ENCODE results near the gene MMP17.

MMP17 gene

DNA sequence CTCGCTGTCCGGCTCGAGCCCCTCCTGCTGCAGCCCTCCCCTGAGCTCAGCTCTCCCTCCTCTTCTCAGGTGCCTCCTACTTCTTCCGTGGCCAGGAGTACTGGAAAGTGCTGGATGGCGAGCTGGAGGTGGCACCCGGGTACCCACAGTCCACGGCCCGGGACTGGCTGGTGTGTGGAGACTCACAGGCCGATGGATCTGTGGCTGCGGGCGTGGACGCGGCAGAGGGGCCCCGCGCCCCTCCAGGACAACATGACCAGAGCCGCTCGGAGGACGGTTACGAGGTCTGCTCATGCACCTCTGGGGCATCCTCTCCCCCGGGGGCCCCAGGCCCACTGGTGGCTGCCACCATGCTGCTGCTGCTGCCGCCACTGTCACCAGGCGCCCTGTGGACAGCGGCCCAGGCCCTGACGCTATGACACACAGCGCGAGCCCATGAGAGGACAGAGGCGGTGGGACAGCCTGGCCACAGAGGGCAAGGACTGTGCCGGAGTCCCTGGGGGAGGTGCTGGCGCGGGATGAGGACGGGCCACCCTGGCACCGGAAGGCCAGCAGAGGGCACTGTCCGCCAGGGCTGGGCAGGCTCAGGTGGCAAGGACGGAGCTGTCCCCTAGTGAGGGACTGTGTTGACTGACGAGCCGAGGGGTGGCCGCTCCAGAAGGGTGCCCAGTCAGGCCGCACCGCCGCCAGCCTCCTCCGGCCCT lies 22.8 kb downstream of the MMP17 start:
- DNase-seq = peak; percentile 6

GRCh38 chr12:131851741-131852550 lies 23.8 kb downstream of the MMP17 start:
- DNase-seq = no peak

- no peak for DNase-seq
Observed at GRCh38 chr12:131852551-131853299, 24.5 kb downstream of the MMP17 start.

- DNase-seq = no peak
Observed at GRCh38 chr12:131853832-131854797, 25.9 kb downstream of the MMP17 start.

DNA sequence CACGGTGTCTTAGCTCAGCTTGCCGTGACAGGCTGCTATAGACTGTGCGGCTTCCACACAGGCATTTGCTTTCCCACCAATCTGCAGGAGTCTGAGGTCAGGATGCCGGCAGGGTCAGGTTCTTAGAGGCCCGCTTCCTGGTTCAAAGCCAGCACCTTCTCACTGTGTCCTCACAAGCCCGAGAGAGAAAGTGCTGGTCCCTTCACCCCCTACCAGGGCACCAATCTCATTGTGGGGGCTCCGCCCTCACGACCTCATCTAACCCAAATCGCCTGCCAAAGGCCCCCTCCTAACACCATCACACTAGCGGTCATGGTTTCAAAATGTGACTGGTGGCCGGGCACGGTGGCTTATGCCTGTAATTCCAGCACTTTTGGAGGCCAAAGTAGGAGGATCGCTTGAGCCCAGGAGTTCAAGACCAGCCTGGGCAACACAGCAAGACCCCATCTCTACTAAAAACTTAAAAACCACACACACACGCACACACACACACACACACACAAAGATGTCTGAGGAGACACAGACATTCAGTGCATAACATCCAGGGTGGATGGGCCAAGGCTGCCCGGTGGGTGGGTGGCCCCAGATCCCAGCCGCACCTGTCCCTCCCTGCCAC lies 26.8 kb downstream of the MMP17 start:
- no peak for DNase-seq

GRCh38 chr12:131855521-131856142 lies 27.4 kb downstream of the MMP17 start:
- DNase-seq = no peak

DNA sequence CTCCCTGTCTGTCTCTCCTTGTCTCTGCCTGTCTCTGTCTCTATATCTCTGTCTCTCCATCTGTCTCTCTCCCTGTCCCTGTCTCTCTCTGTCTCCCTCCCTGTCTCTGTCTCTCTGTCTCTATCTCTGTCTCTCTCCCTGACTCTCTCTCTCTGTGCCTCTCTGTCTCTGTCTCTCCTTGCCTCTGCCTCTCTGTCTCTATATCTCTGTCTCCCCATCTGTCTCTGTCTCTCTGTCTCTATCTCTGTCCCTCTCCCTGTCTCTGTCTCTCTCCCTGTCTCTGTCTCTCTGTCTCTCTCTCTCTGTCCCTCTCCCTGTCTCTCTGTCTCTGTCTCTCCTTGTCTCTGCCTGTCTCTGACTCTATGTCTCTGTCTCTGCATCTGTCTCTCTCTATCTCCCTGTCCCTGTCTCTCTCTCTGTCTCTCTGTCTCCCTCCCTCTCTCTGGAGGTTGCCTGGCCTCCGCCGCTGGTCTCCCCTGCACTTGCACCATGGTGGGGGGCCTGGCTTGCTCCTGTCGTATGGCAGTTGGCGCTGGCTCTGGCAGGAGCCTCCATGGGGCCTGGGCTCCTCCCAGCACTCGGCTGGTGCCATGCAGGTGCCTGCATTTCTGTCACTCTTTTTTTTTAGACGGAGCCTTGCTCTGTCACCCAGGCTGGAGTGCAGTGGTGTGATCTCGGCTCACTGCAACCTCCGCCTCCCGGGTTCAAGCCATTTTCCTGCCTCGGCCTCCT lies 28.3 kb downstream of the MMP17 start:
- DNase-seq = no peak

- DNase-seq = no peak
Observed at GRCh38 chr12:131857908-131858850, 30.0 kb downstream of the MMP17 start.

DNA sequence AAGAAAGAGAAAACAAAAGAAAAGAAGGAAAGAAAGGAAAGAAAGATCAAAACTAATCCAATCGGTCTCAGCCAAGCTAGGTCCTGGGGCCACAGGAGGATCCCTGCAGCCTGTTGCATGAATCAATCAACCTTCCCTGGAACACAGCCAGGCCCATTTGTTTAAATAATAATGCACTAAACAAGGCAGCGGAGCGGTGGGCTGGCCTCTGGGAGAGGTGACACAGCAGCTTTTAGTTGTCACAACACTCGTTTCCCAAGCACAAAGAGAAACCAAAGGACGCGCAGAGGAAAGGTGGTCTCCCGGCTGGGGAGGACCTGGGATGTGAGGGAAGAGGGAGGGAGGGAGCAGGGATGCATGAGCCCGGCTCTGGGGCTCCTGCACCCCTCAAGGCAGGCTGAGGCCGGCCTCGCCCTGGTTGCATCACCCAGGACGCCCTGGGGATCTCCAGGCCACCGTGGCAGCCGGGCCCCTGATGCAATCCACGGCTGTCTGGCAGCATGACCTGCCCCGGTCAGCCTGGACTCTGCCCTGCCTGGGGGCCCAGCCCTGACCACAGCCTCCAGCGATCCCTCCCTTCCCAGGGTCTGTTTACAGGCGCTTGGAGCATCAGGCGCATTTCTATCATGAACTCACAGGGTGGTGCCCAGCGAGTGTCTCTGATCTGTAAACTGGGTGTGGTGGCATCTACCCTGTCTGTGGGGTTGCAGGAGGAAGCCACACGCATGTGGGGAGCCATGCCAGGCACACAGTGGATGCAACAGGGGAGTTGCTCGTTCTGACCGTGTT lies 32.5 kb downstream of the MMP17 start:
- DNase-seq = peak; percentile 63

- DNase-seq = no peak
Observed at GRCh38 chr12:131861261-131862083, 33.3 kb downstream of the MMP17 start.

DNA sequence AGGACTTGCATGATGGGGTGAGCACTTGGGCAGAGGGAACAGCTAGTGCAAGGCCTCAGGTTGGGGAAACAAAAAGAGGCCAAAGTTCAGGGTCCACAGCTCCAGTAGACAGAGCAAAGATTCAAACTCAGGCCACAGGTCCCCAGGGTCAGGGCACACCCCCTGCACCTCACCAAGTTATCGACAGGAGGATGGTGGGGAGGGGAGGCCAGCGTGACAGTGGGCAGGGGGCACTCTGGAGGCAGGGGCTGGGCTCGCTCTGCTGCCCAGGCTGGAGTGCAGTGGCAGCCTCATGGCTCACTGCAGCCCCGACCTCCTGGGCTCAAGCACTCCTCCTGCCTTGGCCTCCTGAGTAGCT lies 33.9 kb downstream of the MMP17 start:
- no peak for DNase-seq

- DNase-seq = no peak
Observed at GRCh38 chr12:131862600-131862993, 34.4 kb downstream of the MMP17 start.

DNA sequence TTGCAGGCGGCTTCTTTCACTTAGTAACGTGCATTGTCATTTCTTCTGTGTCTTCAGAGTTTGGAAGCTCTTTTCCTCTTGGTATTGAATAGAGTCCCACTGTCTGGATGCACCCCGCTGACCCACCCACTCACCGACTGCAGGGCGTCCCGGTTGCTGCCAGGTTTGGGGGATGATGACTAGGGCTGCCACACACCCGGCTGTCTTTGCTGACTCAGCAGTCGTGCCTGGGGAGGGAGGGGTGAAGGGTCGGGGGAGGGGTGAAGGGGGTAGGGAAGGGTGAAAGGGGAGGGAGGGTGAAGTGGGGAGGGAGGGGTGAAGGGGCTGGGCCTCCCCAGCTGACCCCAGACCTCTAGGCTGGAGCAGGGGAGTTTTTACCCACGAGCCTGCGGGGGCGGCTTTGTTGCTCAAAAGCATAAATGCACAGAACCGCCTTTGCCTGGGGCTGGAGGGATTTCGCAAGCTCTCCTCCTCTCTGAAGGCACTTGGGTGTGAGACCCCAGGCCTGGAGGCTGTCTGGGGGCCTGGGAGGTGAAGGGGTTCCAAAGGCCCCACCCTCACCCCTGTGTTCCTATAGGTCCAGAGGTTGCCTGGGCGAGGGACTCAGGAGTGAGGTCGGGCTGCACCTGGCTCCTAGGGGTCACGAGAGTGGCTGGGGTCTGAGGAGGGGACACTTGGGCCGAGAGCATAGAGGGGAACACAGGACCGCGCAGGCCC lies 35.0 kb downstream of the MMP17 start:
- peak; percentile 26 for DNase-seq

DNA sequence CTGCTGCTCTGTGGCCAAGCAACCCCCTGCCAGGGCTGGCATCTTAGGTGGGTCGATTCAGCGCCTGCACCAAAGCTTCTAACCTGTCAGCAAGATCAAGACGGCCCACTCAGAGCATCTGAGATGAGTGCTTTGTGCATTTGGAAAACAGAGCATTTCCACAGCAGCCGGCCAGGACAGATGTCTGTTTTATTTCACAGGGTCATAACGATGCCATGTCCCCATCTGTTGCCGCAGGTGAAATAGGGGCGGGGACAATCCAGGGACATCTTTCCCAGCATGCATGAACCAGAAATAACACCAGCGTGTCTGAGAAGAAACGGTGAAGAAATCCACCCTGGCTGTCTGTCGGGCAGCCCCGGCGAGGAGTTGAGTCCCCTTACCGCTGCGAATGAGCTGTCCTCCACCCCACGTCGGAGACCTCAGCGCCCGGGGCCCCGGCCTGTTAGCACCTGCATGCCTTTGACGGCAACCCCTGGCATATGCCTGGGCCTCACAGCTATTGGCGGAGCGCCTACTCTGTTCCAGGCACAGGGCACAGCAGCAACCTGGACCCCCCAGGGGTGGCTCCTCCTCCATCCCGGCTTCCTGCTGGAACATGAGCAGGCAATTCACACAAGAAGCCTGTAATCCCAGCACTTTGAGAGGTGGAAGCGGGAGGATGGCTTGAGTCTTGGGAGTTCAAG lies 35.7 kb downstream of the MMP17 start:
- DNase-seq = peak; percentile 95

DNA sequence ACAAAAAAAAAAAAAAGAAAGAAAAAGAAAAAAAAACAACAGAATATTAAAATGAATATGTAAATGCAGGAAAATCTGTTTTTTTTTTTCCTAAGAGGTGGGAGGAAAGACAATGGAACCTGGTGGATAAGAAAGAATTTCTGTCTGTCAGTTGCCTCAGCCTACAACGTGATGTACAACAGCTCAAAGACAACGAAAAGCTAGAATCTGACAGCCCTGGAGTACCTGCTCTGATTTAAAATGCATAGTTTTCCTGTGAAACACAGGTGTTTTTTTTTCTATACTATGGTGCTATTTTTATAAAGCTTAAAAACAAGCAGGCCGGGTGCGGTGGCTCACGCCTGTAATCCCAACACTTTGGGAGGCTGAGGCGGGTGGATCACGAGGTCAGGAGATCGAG lies 36.3 kb downstream of the MMP17 start:
- DNase-seq = no peak

DNA sequence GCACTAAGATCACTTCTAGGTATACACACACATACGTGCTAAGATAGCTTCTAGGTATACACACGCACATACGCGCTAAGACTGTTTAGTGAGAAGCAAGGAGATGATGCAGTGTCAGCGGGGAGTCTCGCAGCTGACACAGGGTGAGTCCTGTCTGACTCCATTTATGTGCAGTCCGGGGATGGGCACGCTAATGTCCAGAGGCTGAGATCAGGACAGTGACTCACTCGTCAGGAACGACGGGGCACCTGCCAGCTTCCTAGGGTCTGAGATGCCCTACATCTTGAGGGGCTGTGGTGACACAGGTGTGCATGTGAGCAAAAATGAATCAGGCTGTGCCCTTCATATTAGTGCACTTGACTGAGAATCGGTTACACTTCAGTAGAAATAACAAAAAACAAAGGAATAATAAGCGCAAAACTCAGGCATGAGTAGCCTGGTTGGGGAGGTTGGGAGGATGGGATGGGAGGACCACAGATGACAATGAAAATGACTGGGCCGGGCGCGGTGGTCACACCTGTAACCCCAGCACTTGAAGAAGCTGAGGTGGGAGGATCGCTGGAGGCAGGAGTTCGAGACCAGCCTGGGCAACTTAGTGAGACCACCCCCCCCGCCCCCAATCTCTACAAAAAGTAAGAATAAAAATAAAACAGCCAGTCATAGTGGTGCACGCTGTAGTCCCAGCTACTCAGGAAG lies 37.1 kb downstream of the MMP17 start:
- no peak for DNase-seq
